HG03439 (cell line): ENCODE measurements around the gene SLC45A1.

ENCODE experiments used
- ATAC-seq: cut with Tn5 transposase; IDR thresholded peaks from one replicate; pipeline ENCODE4 v1.9.1; 2021; ENCODE audit warnings: mild to moderate bottlenecking, moderate library complexity; ENCODE audit not compliant: unreplicated experiment

The SLC45A1 gene

DNA sequence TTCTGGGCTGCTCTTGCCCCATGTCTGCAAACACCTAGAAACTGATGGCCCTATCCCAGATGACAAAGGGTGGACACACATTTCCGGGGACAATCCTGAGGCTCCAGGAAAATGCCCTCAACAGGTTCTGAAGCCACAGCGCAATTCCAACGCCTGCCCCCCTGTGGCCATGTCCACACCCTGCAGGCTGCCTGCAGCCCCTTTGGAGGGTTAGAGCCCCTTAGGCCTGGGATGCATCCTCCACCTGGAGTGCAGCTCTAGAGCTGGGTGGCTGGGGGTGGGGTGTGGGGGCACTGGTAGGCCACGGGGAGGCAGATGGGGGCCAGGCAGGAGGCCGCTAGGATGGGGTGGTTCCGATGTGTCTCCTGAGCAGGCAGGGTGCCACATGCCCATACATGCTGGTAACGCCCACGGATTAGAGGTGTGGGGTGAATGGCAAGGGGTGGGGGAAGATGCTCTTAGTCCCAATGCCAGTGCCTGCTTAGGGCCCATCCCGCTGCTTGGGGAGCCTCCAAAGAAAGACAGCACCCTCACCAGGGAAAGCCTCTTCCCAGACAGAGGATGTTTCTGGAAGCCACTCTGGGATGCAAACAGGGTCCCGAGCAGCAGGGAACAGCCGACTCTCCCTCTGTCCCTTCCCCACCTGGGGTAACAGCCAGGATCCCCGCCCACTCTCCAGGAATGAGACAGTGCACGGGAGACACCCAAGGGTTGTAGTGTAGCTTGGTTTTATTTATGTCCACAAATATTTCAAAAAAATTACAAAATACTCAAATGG is 34.0 kb downstream of the SLC45A1 start:
- ATAC-seq, result no peak

GRCh38 chr1:8352471-8352845 is 34.5 kb downstream of the SLC45A1 start:
- no peak for ATAC-seq

DNA sequence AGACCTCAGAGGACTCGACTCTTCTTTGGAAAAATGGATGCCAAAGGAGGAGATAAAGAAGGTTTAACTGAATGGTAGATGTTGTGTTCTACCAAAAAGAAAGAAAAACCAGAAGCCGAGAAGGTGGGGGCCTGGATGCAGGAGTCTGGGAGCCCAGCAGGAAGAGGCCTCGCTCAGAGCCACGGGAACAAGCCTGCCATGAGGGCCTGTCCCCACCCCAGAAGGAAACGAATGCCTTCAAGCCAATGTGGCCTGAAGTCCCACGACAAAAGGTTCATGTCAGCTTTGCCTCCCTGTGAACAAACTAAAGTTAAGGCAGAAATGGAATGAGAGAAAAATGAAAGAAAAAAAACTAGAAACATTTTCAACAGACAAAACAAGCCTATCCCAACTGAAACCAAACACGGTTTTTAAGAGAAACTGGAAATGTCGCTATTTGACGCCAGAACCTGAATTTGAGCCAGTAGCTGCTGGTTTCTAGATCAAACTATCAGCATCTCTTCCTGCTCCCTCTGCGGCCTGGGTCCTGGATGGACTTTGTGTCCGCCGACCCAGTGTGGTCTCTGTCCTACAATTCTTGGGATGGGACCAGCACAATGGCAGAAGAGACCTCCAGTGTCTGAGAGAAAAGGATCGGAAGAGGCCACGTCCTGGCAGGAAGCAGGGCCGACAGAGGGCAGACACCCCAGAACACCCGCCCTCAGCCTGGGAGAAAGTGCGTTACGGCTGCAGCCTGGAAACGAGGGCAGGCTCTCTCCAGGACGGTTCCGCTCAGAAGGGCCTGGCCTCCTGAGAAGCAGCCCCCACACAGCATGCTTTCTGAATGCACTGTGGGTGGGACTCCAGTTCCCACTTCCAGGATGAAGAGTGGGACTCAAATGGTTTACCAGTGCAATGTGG is 35.2 kb downstream of the SLC45A1 start:
- ATAC-seq, result no peak

- no peak for ATAC-seq
Measured at GRCh38 chr1:8354038-8354437, 36.1 kb downstream of the SLC45A1 start.

- no peak for ATAC-seq
Measured at GRCh38 chr1:8355439-8356255, 37.7 kb downstream of the SLC45A1 start.

DNA sequence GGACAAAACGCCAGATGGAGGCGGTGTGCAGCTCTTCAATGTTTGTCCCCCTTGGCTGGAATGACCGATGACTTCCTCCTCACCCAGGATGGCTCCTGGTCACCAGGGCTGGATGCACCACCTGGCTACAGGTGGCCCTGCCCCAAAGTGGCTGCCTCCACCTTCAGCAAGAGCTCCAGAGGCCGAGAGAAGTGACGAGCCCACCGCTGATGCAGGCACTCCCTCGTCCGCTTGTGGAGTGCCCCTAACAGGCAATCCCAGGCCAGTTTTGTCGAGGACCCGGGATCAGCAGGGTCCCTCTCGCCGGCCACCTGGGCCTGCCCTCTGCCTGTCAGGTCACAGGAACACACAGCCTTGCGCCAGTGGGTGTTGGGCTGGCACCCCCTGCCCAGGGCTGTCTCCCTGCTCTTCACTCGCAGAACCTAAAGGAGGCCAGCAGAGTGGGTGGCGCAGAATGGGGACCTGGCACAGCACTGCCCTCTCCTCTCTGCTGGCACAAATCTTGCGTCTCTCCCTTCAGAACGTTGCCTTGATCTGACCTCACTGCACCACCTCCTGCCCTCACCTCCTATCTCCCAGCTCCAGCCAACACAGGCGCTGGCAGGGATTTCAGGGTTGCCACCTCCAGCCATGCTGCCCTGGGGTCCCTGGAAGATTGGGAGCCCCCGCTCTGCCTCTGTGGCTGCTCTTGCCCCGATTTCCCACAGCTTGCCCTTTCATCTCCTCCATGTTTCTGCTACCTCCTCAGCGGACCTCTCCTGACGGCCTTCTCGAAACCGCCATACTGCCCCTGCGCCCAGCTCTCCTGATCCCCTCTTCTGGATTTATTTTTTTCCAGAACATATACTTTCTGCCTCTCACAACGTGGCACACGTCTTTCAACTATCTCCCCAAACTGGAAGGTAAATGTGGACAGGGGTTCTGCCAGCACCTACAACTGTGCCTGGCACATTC is 38.6 kb downstream of the SLC45A1 start:
- no peak for ATAC-seq

DNA sequence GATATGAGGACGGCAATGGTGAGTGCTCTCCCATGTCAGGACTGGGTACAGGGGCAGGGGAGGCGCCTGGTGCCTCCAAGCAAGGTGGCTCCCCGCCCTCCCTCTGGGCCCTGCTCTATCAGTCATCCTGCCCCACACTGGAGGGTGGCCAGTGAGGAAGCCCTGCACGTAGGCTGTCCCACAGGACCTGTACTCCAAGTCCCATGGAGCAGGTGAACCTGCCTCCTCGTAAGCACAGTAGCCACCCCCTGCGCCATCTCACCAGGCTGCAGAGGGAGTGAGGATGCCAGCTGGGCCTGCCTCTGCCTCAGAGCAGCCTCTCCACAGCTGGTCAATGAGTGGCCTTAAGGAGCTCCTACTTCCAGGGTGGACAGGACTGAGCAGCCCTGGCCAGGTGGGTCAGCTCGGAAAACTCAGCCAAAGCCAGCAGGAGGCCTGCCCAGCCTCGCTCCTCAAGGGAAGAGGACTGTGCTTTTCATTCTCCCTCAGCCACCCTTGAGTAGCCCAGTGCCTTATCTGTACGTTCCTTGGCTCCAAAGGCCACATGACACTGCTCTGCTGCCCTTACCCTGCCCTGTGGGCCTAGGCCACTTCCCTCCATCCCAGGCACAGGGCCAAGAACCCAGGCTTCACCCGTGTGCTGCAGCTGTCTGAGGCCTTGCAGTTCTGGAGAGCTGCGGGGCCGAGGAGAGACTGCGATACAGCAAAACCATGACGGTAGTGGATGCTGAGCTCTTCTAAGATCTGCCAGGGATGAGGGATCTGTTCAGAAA is 39.6 kb downstream of the SLC45A1 start:
- no peak for ATAC-seq

DNA sequence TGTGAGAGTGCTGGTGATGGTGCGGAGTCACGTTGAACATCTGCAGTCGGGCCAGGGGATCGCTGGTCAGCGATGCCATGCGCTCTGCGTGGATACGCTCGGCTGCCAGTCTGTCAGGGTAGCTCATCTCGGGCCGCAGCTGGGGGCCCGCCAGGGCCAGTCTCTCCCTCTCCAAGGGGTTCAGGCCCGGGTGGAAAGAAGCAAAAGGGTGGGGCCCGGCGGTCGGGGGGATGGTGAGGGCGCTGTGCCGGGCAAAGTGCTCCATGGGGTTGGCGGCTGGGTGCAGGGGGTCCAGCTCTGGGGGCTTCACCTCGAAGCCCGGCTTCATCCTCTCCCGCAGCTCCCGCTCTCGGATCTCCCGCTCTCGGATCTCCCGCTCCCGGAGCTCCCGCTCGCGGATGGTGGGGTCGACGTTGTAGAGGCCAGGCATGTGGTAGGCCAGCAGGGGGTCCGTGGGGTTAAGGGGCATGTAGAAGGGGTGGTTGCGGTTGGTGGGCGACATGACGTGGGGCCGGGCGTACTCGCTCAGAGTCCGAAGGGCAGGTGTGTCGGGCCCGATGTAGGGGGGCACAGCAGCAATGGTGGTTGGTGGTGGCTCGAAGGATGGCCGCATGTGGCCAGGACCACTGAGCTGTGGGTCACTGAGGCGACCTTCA is 40.5 kb downstream of the SLC45A1 start:
- no peak for ATAC-seq

DNA sequence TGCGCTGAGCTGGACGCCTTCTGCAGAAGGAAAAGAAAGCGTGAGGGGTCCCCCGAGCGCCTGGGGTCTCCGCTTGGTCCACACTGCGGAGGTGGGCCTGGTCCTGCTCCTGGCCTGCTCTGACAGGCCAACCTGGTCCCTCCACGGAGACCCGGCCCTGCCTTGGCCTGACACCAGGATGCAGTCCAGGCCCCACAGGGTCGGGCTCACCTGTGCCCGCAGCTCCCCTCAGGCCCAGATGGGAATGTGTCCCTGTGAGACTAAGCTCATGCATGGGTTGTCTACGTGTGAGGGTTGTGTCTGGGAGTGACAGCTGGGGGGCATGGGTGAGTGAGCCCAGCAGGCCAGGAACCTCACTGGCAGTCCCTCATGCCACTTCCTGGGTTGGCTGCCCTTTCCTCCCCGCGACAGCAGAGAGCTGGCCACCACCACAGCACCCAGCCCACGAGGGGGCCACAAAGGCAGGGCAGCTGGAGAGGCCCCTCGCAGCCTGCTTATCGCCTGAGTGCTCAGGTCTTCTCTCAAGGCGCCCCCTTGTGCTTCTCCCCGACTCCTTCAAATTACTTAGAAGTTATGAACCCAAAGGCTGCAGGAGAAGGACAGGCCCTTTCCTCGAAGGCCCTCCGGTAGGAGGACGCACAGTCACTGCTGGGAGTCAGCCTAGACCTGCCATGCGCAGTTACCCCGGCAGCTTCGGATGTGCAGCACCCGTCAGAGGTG is 41.1 kb downstream of the SLC45A1 start:
- ATAC-seq, result no peak

GRCh38 chr1:8359617-8360481 is 41.9 kb downstream of the SLC45A1 start:
- ATAC-seq, result no peak

GRCh38 chr1:8360493-8361197 is 42.7 kb downstream of the SLC45A1 start:
- ATAC-seq, result no peak

DNA sequence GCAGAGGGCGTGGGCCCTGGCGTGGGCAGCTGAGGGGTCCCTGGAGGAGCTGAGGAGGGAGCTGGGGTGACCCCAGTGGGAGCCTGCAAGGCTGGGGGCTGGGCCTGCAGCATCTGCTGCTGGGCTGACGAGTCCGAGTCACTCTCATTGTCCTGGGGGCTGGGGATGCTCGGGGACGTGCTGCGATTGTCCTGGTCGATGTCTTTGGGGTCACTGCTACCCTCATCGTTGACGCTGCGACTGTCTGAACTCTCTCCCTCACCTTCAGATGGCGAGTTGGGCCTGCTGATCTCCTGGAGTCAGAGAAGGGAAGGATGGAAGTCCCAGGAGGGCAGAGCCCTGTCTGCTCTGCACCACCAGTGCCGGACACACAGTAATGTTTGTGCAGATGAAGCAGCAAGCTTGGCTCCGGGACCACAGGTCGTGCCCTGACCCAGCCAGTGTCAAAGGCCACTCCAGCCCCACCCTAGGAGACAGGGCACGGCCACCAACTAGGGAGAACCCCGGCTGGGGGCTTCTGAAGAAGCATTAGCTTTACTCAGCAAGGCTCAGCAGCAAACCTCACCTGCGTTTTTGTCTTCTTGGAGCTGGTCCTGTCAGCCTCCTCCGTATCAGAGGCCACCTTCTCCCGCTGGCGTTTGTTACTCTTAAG is 43.4 kb downstream of the SLC45A1 start:
- no peak for ATAC-seq

DNA sequence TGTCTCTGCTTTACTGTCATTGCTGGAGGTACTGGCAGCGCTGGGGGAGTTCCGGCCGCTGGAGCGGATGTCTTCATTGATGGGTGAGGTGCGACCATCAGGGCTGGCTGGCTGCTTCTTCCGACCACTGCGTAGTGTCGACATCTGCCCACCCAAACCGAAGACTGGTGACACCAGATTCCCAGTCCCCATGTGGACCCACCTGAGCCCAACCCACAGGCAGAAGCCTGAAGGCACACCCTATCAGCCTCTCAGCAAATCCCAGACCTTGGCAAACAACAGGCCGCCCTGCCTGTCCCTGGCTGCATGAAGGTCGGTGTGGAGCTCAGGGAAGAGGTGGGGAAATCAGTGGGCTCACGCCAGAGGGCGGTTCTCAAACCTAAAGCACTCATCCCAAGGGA is 44.8 kb downstream of the SLC45A1 start:
- no peak for ATAC-seq

DNA sequence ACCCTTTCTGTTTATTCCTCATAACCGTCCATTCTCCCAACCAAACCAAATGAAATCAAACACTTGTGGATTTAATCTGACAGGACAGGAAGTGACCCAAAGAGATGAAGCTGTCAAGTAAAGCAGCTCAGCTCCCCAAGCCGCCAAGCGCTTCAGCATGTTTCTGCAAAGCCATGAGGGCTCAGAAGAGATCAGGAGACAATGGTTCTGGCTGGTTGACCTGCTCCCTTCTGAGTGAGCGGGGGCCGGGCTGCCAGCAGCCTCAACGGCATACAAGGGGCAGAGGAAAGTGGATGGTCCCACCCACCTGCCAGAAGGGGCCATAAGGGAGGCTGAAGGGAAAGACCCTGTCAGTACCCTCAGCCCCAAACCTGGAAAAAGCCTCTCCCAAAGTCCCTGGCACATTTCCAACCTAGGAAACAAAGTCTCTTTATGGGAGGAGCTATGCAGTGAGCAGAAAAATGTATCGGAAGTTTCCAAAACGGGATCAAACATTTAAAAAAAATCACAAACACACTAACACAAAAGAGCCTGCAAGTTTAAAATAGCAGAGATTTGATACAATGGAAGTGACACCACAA is 45.4 kb downstream of the SLC45A1 start:
- ATAC-seq, result no peak

DNA sequence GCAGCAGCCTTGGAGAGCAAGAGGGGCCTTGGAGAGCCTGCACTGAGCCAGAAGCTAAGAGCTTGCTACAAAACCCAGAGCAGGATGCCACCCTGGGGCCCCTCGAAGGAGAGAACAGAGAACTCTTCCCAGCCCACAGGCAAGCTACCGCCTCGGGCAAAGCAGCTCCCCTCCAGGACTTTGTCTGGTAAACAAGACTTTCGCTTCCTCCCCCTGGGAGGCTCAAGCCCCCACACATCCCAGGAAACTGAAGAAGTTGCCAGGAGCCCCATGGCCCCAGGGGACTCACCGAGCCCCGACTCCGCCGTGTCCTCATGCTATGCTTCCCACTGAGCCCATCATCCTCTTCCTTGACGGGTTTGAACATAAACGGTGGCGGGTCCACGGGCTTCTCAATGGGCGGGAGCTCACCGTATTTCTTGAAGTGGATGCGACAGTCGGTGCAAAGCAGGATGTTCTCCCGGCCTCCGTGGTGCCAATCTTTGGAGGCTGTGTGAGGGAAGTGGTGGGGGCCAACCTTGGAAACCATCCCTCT is 45.9 kb downstream of the SLC45A1 start:
- ATAC-seq, result no peak
